Measurements from ENCODE around the gene CNIH3. TPM values are rescaled to one million over a fixed set of nuclear protein-coding genes. Genes with fewer than 3 reads are reported as not detected.

CNIH3 gene
- total RNA-seq, 2 experiments from 2014 or later, result 1.8 to 2.5 TPM

DNA sequence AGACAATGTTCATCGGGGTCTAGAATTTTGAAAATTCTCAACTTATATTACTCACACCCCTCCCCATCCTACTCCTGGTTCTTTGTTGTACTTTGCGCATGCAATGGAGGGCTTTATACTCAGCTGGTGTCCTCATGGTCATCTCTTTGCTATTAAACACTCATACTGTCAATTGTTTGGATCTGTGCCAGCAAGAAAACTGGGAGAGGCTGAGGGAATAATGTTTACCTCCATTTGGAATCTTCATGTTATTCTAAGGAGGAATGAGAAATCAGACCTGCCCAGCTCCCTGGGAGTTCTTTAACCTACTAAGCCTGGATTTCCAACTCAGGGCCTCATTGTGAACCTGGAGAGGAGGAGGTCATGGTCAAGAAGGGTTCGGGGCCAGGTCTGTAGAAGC, 169.5 kb downstream of the CNIH3 start:
- Mint-ChIP-seq H3K27ac (no peak overlapping the region), H3K4me1 (ENCODE audit: low read depth) (peaks cover 21% of the 10 kb centered on the region), H3K4me3 (no peak overlapping the region), H3K27me3 (peaks cover 6% of the 10 kb centered on the region), H3K9me3 (no peaks in the 10 kb centered on the region), H3K36me3 (ENCODE audit: low read depth) (no peaks in the 10 kb centered on the region)
- ATAC-seq (ENCODE audit: poor library complexity), result no peak
- TF ChIP-seq CTCF (IDR thresholded peaks at IDR 0.05), result no peak
- Histone ChIP-seq H3K9me3 (ENCODE audit: control insufficient read depth in 1 of 2, insufficient read depth in 1 of 2, low read length in 2 of 2) (no peaks in the 10 kb centered on the region), H3K27me3 (ENCODE audit: control insufficient read depth in 1 of 2, insufficient read depth in 2 of 2, low read length in 2 of 2) (no peaks in the 10 kb centered on the region), H3K36me3 (ENCODE audit: insufficient read depth, low read length) (no peaks in the 10 kb centered on the region), H3K27ac (ENCODE audit: low read depth in 1 of 2, low read length in 2 of 2) (no peak overlapping the region), H3K4me3 (ENCODE audit: low read length) (no peak overlapping the region), H3K4me1 (ENCODE audit: insufficient read depth, low read length) (no peaks in the 10 kb centered on the region)
- intact Hi-C loops (cut with DNase I, micrococcal nuclease), result no loop called here
- CTCF ChIA-PET, result no interaction called here
- no peak for DNase-seq
- POLR2A ChIA-PET, result no interaction called here

- no peaks in the 10 kb centered on the region for H3K9me3 Mint-ChIP-seq
- ATAC-seq (ENCODE audit: poor library complexity), result no peak
- CTCF ChIA-PET, result no interaction called here
Observed at GRCh38 chr1:224786533-224787250, 170.6 kb downstream of the CNIH3 start.

GRCh38 chr1:224789311-224789710, 173.2 kb downstream of the CNIH3 start:
- Histone ChIP-seq H3K4me3 (ENCODE audit: low read length) (no peak overlapping the region), H3K27ac (ENCODE audit: low read depth in 1 of 2, low read length in 2 of 2) (no peak overlapping the region), H3K9me3 (ENCODE audit: control insufficient read depth in 1 of 2, insufficient read depth in 1 of 2, low read length in 2 of 2) (no peaks in the 10 kb centered on the region), H3K27me3 (ENCODE audit: control insufficient read depth in 1 of 2, insufficient read depth in 2 of 2, low read length in 2 of 2) (no peaks in the 10 kb centered on the region), H3K36me3 (ENCODE audit: insufficient read depth, low read length) (no peaks in the 10 kb centered on the region), H3K4me1 (ENCODE audit: insufficient read depth, low read length) (no peaks in the 10 kb centered on the region)
- Mint-ChIP-seq H3K27ac (no peak overlapping the region), H3K4me3 (no peak overlapping the region), H3K27me3 (peaks cover 6% of the 10 kb centered on the region), H3K9me3 (no peaks in the 10 kb centered on the region), H3K36me3 (ENCODE audit: low read depth) (no peaks in the 10 kb centered on the region), H3K4me1 (ENCODE audit: low read depth) (no peaks in the 10 kb centered on the region)
- ATAC-seq (ENCODE audit: poor library complexity) (no peak), DNase-seq (no peak)
- intact Hi-C loops (cut with DNase I, micrococcal nuclease), result no loop called here
- POLR2A ChIA-PET, result no interaction called here
- CTCF ChIA-PET, result no interaction called here
- TF ChIP-seq CTCF (IDR thresholded peaks at IDR 0.05), result no peak

More at GRCh38 chr1:224786533-224787250, 170.6 kb downstream of the CNIH3 start:
- no peaks in the 10 kb centered on the region for H3K27me3 ChIP-seq (ENCODE audit: control insufficient read depth in 1 of 2, insufficient read depth in 2 of 2, low read length in 2 of 2)
- Mint-ChIP-seq H3K4me1 (ENCODE audit: low read depth) (peaks cover 21% of the 10 kb centered on the region), H3K27ac (no peak overlapping the region), H3K27me3 (peaks cover 6% of the 10 kb centered on the region), H3K36me3 (ENCODE audit: low read depth) (no peaks in the 10 kb centered on the region), H3K4me3 (no peak overlapping the region)
- no peak for TF ChIP-seq CTCF (IDR thresholded peaks at IDR 0.05)
- intact Hi-C loops (cut with DNase I, micrococcal nuclease), result no loop called here
- no peak overlapping the region for H3K4me3 ChIP-seq (ENCODE audit: low read length)
- H3K9me3 ChIP-seq (ENCODE audit: control insufficient read depth in 1 of 2, insufficient read depth in 1 of 2, low read length in 2 of 2), result no peaks in the 10 kb centered on the region
- no peaks in the 10 kb centered on the region for H3K4me1 ChIP-seq (ENCODE audit: insufficient read depth, low read length)
- H3K36me3 ChIP-seq (ENCODE audit: insufficient read depth, low read length), result no peaks in the 10 kb centered on the region
- H3K27ac ChIP-seq (ENCODE audit: low read depth in 1 of 2, low read length in 2 of 2), result no peak overlapping the region
- POLR2A ChIA-PET, result no interaction called here
- no peak for DNase-seq

Other genes starting within 250 kb of the CNIH3 start
- gene WDR26, start 181.5 kb upstream of the CNIH3 start, total RNA-seq, result 100 to 1,000 TPM; 173 to 176 TPM